Bone marrow (tissue), 2 donors: Measurements from ENCODE around the gene ANKRD17.
"Not testable (repeated sequence)": the region's sequence is repeated elsewhere in the genome, so short reads cannot be mapped to it uniquely, and the experiment has no call there.

ENCODE experiments used
- DNase-seq, 2 donors: peaks; one replicate each; lab custom pipeline; 2025; lab: John Stamatoyannopoulos, UW

The ANKRD17 gene

DNA sequence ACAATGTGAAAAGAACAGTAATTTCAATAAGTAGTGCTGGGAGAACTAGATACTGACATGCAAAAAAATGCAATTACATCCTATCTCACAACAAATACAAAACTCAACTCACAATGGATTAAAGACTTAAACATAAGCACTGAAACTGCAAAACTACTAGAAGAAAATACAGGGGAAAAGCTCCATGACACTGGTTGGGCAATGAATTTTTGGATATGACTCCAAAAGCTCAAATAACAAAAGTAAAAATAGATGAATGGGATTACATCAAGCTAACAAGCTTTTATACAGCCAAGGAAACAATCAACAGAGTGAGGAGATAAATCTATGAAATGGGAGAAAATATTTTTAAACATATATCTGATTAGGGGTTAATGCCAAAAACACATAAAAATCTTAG lies 53.1 kb downstream of the ANKRD17 start:
- DNase-seq = no peak

DNA sequence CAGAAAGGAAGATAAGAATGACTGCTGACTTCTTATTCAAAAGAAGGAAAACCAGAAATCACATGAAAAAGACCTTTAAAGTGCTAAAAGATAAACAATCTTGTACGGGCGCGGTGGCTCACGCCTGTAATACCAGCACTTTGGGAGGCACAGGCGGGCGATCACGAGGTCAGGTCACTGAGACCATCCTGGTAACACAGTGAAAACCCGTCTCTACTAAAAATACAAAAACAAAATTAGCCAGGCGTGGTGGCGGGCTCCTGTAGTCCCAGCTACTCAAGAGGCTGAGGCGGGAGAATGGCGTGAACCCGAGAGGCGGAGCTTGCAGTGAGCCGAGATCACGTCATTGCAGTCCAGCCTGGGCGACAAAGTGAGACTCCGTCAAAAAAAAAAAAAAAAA lies 54.6 kb downstream of the ANKRD17 start:
- DNase-seq = not testable (repeated sequence)

- DNase-seq = no peak
Observed at GRCh38 chr4:73197220-73197619, 61.4 kb downstream of the ANKRD17 start.

- no peak for DNase-seq
Observed at GRCh38 chr4:73194064-73194463, 64.5 kb downstream of the ANKRD17 start.

DNA sequence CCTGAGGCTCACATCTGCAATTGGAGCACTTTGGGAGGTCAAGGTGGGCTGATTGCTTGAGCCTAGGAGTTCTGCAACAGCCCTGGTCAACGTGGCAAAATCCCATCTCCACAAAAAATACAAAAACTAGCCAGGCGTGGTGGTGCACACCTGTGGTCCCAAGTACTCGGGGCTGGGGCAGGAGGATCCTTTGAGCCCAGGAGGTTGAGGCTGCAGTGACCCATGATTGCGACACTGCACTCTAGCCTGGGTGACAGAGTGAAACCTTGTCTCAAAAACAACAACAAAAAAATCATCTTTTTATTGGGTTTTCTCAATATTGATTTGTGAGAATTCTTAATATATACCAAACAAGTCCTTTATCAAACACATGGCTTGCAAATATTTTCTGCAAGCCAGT lies 64.9 kb downstream of the ANKRD17 start:
- no peak for DNase-seq

GRCh38 chr4:73193155-73193554 lies 65.4 kb downstream of the ANKRD17 start:
- DNase-seq = no peak

DNA sequence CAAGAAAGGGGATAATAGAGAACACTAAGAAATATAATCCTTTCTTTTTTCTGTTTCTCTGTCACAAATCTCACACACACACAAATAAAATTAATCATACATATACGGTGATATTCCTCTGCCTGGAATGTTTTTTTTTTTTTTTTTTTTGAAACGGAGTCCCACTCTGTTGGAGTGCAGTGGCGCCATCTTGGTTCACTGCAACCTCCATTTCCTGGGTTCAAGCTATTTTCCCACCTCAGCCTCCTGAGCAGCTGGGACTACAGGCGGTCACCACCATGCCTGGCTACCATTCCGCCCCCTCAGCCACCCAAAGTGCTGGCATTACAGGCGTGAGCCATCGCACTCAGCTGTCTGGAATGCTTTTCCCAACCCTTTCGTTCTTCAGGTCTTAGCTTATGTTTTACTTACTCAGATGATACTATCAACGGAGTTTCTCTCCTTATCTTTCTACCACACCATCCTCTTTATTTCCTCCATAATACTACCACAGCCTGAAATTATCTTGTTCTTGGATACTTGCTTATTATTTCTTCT lies 69.3 kb downstream of the ANKRD17 start:
- no peak for DNase-seq

DNA sequence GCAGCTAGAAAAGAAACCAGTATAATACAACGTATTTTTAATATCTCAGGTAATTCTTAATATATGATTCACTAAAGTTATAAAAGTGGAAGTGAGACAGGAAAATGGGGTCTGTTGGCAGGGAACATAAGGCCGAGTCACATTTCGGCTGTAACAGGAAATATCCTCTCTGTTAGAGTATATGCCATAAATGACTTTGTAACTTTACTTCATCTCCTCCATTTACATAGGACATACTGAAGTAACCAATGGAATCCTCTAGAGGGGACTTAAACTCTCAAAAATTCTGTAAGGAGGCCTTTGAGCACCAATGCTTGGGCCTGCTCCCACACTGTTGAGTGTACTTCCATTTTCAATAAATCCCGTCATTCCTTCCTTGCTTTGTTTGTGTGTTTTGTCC lies 71.3 kb downstream of the ANKRD17 start:
- DNase-seq = peak in 1 of 2 donors; percentile 28

GRCh38 chr4:73185903-73186302 lies 72.7 kb downstream of the ANKRD17 start:
- DNase-seq = no peak

DNA sequence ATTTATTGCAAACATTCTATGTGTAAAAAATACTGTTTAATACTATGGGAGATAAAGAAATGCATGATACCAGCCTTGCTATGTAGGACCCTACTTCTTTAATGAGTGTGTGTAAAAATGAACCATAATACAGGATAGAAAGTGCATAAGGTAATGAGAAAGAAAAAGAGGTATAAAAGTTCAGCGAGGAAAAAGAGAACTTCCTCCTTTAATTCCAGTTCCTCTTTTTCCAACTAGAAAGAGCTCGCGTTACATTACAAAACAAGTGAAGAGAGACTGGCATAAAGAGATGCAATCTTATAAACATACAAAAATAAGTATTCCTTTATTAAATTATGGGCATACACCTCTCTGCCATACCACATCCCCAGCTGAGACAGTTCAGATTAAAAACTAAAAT lies 77.4 kb downstream of the ANKRD17 start:
- DNase-seq = peak in 1 of 2 donors; percentile 66

DNA sequence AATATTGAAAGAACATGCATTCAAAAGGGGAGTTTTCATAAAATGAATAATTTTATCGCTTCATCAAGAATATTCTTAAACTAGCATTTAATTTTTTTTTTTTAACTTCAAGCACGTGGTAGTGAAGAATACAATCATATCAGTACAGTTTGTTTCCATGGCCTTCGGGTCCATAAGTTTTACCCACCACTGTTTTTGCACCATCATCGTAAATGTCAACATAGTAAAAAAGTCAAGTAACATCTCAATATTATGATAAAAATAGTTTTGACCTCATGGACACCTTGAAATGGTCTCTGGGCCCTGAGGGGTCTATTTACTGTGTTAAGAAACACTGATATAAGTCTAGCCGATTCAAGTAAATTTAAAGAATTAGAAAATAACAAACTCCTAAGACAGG lies 80.2 kb downstream of the ANKRD17 start:
- no peak for DNase-seq

DNA sequence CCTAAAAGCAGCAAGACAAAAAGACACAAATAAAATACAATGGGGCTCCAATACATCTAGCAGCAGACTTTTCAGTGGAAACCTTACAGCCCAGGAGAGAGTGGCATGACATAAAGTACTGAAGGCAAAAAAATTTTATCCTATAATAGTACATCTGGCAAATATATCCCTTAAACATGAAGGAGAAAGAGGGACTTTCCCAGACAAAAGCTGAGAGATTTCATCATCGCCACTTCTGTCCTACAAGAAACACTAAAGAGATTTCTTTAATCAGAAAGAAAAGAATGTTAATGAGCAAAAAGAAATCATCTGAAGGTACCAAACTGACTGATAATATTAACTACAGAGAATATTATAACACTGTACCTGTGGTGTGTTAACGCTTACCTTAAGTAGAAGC lies 86.4 kb downstream of the ANKRD17 start:
- DNase-seq = no peak

- DNase-seq = no peak
Observed at GRCh38 chr4:73170518-73171198, 87.9 kb downstream of the ANKRD17 start.

DNA sequence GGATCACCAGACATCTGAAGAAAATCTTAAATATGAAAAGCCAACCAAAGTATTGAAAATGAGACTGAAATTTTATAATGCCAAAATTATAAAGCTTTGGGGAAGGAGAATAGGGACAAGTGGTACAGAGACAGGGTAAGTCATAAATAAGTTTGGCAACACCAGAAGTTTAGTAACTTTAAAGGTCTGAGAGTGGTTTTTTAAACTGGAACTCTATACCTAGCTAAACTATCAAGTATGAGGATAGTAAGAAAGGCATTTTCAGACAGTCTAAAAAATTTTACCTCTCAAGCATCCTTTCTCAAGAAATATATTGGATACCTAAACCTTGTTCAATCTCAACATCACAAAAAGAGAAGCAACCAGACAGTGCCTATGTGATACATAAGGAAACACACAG lies 92.4 kb downstream of the ANKRD17 start:
- DNase-seq = no peak

- DNase-seq = no peak
Observed at GRCh38 chr4:73161527-73162185, 96.9 kb downstream of the ANKRD17 start.

DNA sequence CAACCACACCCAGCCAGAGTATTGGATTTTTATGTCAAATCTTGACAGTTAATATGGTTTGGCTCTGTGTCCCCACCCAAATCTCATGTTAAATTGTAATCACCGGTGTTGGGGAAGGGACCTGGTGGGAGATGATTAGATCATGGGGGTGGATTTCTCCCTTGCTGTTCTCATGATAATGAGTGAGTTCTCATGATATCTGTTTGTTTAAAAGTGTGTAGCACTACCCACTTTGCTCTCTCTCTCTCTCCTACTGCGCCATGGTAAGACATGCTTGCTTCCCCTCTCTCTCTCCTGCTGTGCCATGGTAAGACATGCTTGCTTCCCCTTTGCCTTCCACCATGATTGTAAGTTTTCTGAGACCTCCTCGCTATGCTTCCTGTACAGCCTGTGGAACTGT lies 102.2 kb downstream of the ANKRD17 start:
- no peak for DNase-seq

DNA sequence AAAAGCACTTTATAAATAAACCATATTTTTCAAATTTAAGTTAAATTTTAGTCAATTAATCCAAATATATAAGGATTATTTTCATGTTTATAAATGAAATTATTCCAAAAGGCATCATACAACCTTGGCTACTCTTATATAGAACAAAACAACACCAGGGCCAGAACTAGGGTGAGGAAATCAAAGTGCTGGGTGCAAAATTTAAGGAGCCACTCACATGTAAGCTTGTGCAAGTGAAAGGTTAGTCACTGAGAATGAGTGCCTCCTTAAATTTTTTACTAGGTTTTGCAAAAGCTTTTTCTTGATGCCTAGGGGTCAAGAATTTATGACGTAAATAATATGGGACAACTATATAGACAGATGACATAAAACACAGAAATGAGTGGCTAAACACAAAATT lies 105.7 kb downstream of the ANKRD17 start:
- no peak for DNase-seq

- DNase-seq = no peak
Observed at GRCh38 chr4:73142995-73143547, 115.5 kb downstream of the ANKRD17 start.

GRCh38 chr4:73139991-73140390 lies 118.6 kb downstream of the ANKRD17 start:
- no peak for DNase-seq

GRCh38 chr4:73139245-73139644 lies 119.4 kb downstream of the ANKRD17 start:
- DNase-seq = no peak

DNA sequence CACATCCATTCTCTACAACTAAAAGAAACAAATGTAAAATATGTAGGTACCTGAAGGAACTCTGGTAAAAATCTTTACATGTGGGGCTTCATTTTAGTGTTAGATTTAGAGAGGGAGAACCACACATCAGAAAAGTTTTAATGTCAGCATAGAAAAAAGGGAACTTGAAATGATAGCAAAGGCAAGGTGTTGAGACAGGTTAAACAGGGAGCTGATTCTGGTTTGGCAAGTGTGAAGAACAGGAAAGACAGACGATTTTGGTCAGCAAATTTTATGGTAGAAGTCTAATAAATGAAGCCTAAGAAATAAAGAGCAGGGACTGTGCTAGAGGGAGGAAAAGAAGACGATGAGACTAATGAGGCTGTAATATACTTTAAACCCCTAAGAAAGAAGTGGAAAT lies 121.5 kb downstream of the ANKRD17 start:
- DNase-seq = no peak

DNA sequence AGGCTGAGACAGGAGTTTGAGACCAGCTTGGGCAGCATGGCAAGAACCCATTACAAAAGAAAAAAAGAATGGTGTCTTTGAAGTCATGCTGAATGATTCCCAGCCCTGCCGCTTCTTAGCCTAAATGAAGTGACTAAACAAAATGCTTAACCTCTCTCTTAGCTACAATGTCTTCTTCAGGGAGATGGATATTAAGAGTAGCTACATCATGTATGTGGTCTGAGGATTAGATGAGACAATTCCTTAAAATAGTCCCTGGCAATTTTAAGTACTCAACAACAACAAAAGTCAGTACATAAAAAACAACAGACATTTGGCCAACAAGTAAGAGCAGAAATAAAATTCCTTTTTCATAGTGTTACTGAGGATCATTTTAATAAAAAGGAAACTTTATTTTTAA lies 124.8 kb downstream of the ANKRD17 start:
- DNase-seq = no peak

GRCh38 chr4:73131281-73131680 lies 127.3 kb downstream of the ANKRD17 start:
- DNase-seq = no peak
